ENCODE data around the gene MGARP. TPM values are rescaled to one million over a fixed set of nuclear protein-coding genes. Genes with fewer than 3 reads are reported as not detected.
"Not testable (repeated sequence)": the region's sequence is repeated elsewhere in the genome, so short reads cannot be mapped to it uniquely, and the experiment has no call there.

Gene MGARP
- total and polyA plus RNA-seq, 4 experiments from 2014 or later: 0.20 to 0.52 (median 0.28) TPM

- Mint-ChIP-seq H3K4me1 (peaks cover 12 to 17% (median 15%) of the 10 kb centered on the region in 4 donors), H3K4me3 (peak overlapping the region in 7 of 8 donors; percentile 83 to 91 (median 87)), H3K36me3 (no peaks in the 10 kb centered on the region), H3K27me3 (peaks cover 0 to 2% of the 10 kb centered on the region in 2 donors), H3K9me3 (no peaks in the 10 kb centered on the region), H3K27ac (peak overlapping the region in 6 of 7 donors; percentile 74 to 94 (median 88))
- CTCF ChIA-PET (ENCODE audit: partially characterized antibody): interaction anchor here (1.2 to 4.0 kb wide), 4 partner anchors 9 to 237 kb away, joined by 3 to 30 read pairs (median 4); partner anchors contain the start of gene NAA15
- peak overlapping the region; percentile 47 for H3K27ac ChIP-seq (ENCODE audit: low read depth, low read length)
- H3K9me3 ChIP-seq (ENCODE audit: control insufficient read depth in 1 of 2, low read length in 2 of 2): no peaks in the 10 kb centered on the region
- H3K4me1 ChIP-seq (ENCODE audit: insufficient read depth, low read length): peaks cover 19% of the 10 kb centered on the region
- H3K4me3 ChIP-seq (ENCODE audit: low read length in 2 of 2): peak overlapping the region in 1 of 2 donors; percentile 38
- H3K27me3 ChIP-seq (ENCODE audit: insufficient read depth, low read length): no peaks in the 10 kb centered on the region
- intact Hi-C loops (cut with micrococcal nuclease): loop anchor here (5.0 kb wide), 1 partner anchor 40 kb away; no protein-coding TSS in a partner anchor
- no peaks in the 10 kb centered on the region for H3K36me3 ChIP-seq (ENCODE audit: insufficient read depth, low read length)
- POLR2A ChIA-PET (ENCODE audit: partially characterized antibody): interaction anchor here (1.3 to 2.9 kb wide), 5 partner anchors 14 to 33 kb away, joined by 3 to 17 read pairs (median 6); partner anchors contain the start of gene NAA15
- DNase-seq: no peak
Observed at GRCh38 chr4:139267301-139267700, 12.7 kb downstream of the MGARP start.

- H3K4me1 Mint-ChIP-seq: peaks cover 12 to 17% (median 15%) of the 10 kb centered on the region in 4 donors
- DNase-seq: peak; percentile 61 to 86 (median 73)
- peaks cover 0 to 2% of the 10 kb centered on the region in 2 donors for H3K27me3 Mint-ChIP-seq
- intact Hi-C loops (cut with micrococcal nuclease): loop anchor here (1.0 to 5.0 kb wide), 2 partner anchors 29 to 39 kb away; no protein-coding TSS in a partner anchor
- Histone ChIP-seq H3K4me1 (ENCODE audit: insufficient read depth, low read length) (peaks cover 19% of the 10 kb centered on the region), H3K36me3 (ENCODE audit: insufficient read depth, low read length) (no peaks in the 10 kb centered on the region), H3K4me3 (ENCODE audit: low read length in 2 of 2) (peak overlapping the region; percentile 34 to 38), H3K9me3 (ENCODE audit: control insufficient read depth in 1 of 2, low read length in 2 of 2) (no peaks in the 10 kb centered on the region), H3K27me3 (ENCODE audit: insufficient read depth, low read length) (no peaks in the 10 kb centered on the region), H3K27ac (ENCODE audit: low read depth, low read length) (peak overlapping the region; percentile 47)
- ChIA-PET CTCF (ENCODE audit: partially characterized antibody) (interaction anchor here (0.9 to 4.0 kb wide), 8 partner anchors 8 to 236 kb away, joined by 3 to 30 read pairs (median 4); partner anchors contain the start of gene NAA15), POLR2A (ENCODE audit: partially characterized antibody) (interaction anchor here (0.6 to 2.9 kb wide), 11 partner anchors 11 to 236 kb away, joined by 3 to 17 read pairs (median 4); partner anchors contain the start of gene NAA15)
- peak overlapping the region; percentile 79 to 91 (median 86) for H3K4me3 Mint-ChIP-seq
- no peaks in the 10 kb centered on the region for H3K36me3 Mint-ChIP-seq
- peak overlapping the region; percentile 74 to 94 (median 87) for H3K27ac Mint-ChIP-seq
- no peaks in the 10 kb centered on the region for H3K9me3 Mint-ChIP-seq
Observed at GRCh38 chr4:139266583-139267257, 13.3 kb downstream of the MGARP start.

- ChIA-PET POLR2A (ENCODE audit: partially characterized antibody) (interaction anchor here (0.6 to 2.9 kb wide), 12 partner anchors 11 to 235 kb away, joined by 3 to 17 read pairs (median 4); partner anchors contain the start of gene NAA15), CTCF (ENCODE audit: partially characterized antibody) (interaction anchor here (0.6 to 4.0 kb wide), 8 partner anchors 9 to 236 kb away, joined by 3 to 30 read pairs (median 4); partner anchors contain the start of gene NAA15)
- no peaks in the 10 kb centered on the region for H3K36me3 Mint-ChIP-seq
- H3K4me1 ChIP-seq (ENCODE audit: insufficient read depth, low read length): peaks cover 19% of the 10 kb centered on the region
- peak overlapping the region; percentile 74 to 94 (median 87) for H3K27ac Mint-ChIP-seq
- peak overlapping the region; percentile 34 to 38 for H3K4me3 ChIP-seq (ENCODE audit: low read length in 2 of 2)
- intact Hi-C loops (cut with micrococcal nuclease): loop anchor here (1.0 to 5.0 kb wide), 2 partner anchors 29 to 39 kb away; no protein-coding TSS in a partner anchor
- H3K9me3 Mint-ChIP-seq: no peaks in the 10 kb centered on the region
- peaks cover 12 to 17% (median 15%) of the 10 kb centered on the region in 4 donors for H3K4me1 Mint-ChIP-seq
- H3K27me3 Mint-ChIP-seq: peaks cover 0 to 3% of the 10 kb centered on the region in 2 donors
- no peaks in the 10 kb centered on the region for H3K9me3 ChIP-seq (ENCODE audit: control insufficient read depth in 1 of 2, low read length in 2 of 2)
- peak overlapping the region; percentile 79 to 91 (median 86) for H3K4me3 Mint-ChIP-seq
- no peaks in the 10 kb centered on the region for H3K27me3 ChIP-seq (ENCODE audit: insufficient read depth, low read length)
- peak overlapping the region; percentile 47 for H3K27ac ChIP-seq (ENCODE audit: low read depth, low read length)
- DNase-seq: no peak
- H3K36me3 ChIP-seq (ENCODE audit: insufficient read depth, low read length): no peaks in the 10 kb centered on the region
Observed at GRCh38 chr4:139266208-139266582, 13.8 kb downstream of the MGARP start.

DNA sequence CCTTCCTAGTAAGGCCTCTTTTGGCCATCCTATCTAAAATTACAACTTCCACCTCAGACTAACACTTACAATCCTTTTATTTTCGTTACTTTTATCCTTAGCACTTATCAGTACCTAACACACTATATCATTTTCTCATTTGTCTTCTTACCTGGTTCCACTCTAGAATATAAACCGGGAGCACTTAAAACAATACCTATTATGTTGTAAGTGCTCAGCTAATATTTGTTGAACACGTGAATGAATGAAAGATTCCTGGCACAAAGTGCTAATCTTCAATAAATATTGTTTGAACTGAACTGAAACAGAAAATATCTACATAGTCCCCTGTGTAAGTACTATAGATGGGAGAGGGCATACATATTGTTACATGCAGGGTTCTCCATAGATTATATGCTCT is 14.4 kb downstream of the MGARP start:
- peak overlapping the region in 2 of 8 donors; percentile 44 to 87 for H3K4me3 Mint-ChIP-seq
- ChIA-PET CTCF (ENCODE audit: partially characterized antibody) (interaction anchor here (0.6 to 4.0 kb wide), 7 partner anchors 9 to 235 kb away, joined by 3 to 30 read pairs (median 4); no protein-coding TSS in a partner anchor), POLR2A (ENCODE audit: partially characterized antibody) (interaction anchor here (0.7 to 2.9 kb wide), 8 partner anchors 10 to 235 kb away, joined by 3 to 17 read pairs (median 4); partner anchors contain the start of gene NAA15)
- peaks cover 0 to 3% of the 10 kb centered on the region in 2 donors for H3K27me3 Mint-ChIP-seq
- H3K36me3 Mint-ChIP-seq: no peaks in the 10 kb centered on the region
- peaks cover 12 to 17% (median 15%) of the 10 kb centered on the region in 4 donors for H3K4me1 Mint-ChIP-seq
- no peak for DNase-seq
- H3K36me3 ChIP-seq (ENCODE audit: insufficient read depth, low read length): no peaks in the 10 kb centered on the region
- H3K4me1 ChIP-seq (ENCODE audit: insufficient read depth, low read length): peaks cover 19% of the 10 kb centered on the region
- intact Hi-C loops (cut with micrococcal nuclease): loop anchor here (1.0 to 5.0 kb wide), 2 partner anchors 30 to 38 kb away; no protein-coding TSS in a partner anchor
- no peaks in the 10 kb centered on the region for H3K9me3 Mint-ChIP-seq
- H3K27ac ChIP-seq (ENCODE audit: low read depth, low read length): no peak overlapping the region
- H3K27me3 ChIP-seq (ENCODE audit: insufficient read depth, low read length): no peaks in the 10 kb centered on the region
- no peaks in the 10 kb centered on the region for H3K9me3 ChIP-seq (ENCODE audit: control insufficient read depth in 1 of 2, low read length in 2 of 2)
- H3K27ac Mint-ChIP-seq: peak overlapping the region in 4 of 7 donors; percentile 32 to 74 (median 44)
- no peak overlapping the region for H3K4me3 ChIP-seq (ENCODE audit: low read length in 2 of 2)

DNA sequence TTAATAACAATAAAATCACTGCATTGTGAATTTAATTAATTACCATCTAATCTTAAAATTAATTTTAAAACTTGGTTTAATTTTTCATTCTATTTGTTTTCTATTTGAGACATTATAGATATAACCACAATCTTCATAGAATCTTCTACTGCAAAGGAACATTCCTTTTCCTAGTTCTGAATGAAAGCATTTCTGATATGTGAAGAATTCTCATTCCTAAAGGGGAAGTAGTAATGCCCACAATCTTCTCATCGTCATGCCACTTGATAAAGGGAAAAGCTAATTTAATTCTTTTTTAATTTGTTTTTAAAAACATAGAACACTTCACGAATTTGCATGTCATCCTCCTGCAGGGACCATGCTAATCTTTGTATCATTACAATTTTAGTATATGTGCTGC is 23.7 kb downstream of the MGARP start:
- Histone ChIP-seq H3K9me3 (ENCODE audit: control insufficient read depth in 1 of 2, low read length in 2 of 2) (no peaks in the 10 kb centered on the region), H3K4me1 (ENCODE audit: insufficient read depth, low read length) (no peaks in the 10 kb centered on the region), H3K27ac (ENCODE audit: low read depth, low read length) (no peak overlapping the region), H3K4me3 (ENCODE audit: low read length in 2 of 2) (no peak overlapping the region), H3K36me3 (ENCODE audit: insufficient read depth, low read length) (no peaks in the 10 kb centered on the region), H3K27me3 (ENCODE audit: insufficient read depth, low read length) (no peaks in the 10 kb centered on the region)
- no peaks in the 10 kb centered on the region for H3K27me3 Mint-ChIP-seq
- H3K4me1 Mint-ChIP-seq: no peaks in the 10 kb centered on the region
- ChIA-PET POLR2A (ENCODE audit: partially characterized antibody) (no interaction called here), CTCF (ENCODE audit: partially characterized antibody) (interaction anchor here (1.3 kb wide), 1 partner anchor 226 kb away, joined by 4 read pairs; no protein-coding TSS in a partner anchor)
- no peak for DNase-seq
- H3K27ac Mint-ChIP-seq: no peak overlapping the region
- no peaks in the 10 kb centered on the region for H3K36me3 Mint-ChIP-seq
- H3K9me3 Mint-ChIP-seq: no peaks in the 10 kb centered on the region
- no peak overlapping the region for H3K4me3 Mint-ChIP-seq
- intact Hi-C loops (cut with micrococcal nuclease): no loop called here

DNA sequence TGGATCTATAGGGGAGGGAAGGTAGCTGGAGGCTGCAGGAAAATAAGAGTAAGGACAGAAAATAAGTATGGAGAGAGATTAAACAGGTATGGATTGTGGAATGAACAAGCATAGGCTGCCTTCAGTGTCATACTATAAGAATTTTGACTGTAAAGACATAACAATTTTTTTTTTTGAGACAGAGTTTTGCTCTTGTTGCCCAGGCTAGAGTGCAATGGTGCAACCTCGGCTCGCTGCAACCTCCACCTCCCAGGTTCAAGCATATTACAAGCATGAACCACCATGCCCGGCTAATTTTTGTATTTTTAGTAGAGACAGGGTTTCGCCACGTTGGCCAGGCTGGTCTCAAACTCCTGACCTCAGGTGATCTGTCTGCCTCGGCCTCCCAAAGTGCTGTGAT is 24.4 kb downstream of the MGARP start:
- H3K4me1 ChIP-seq (ENCODE audit: insufficient read depth, low read length); H3K4me1 Mint-ChIP-seq; H3K9me3 ChIP-seq (ENCODE audit: control insufficient read depth in 1 of 2, low read length in 2 of 2); H3K9me3 Mint-ChIP-seq; H3K4me3 Mint-ChIP-seq; H3K4me3 ChIP-seq (ENCODE audit: low read length in 2 of 2); DNase-seq; H3K27me3 ChIP-seq (ENCODE audit: insufficient read depth, low read length); H3K27ac ChIP-seq (ENCODE audit: low read depth, low read length); H3K36me3 ChIP-seq (ENCODE audit: insufficient read depth, low read length); intact Hi-C loops (cut with micrococcal nuclease); H3K36me3 Mint-ChIP-seq; H3K27me3 Mint-ChIP-seq: not testable (repeated sequence)
- ChIA-PET CTCF (ENCODE audit: partially characterized antibody) (interaction anchor here (1.3 kb wide), 2 partner anchors 9 to 11 kb away, joined by 3 read pairs; no protein-coding TSS in a partner anchor), POLR2A (ENCODE audit: partially characterized antibody) (interaction anchor here (1.0 kb wide), 1 partner anchor 11 kb away, joined by 4 read pairs; no protein-coding TSS in a partner anchor)
- H3K27ac Mint-ChIP-seq: peak overlapping the region in 1 of 7 donors; percentile 0

- no peaks in the 10 kb centered on the region for H3K36me3 ChIP-seq (ENCODE audit: insufficient read depth, low read length)
- no peak overlapping the region for H3K27ac ChIP-seq (ENCODE audit: low read depth, low read length)
- intact Hi-C loops (cut with micrococcal nuclease): no loop called here
- H3K9me3 ChIP-seq (ENCODE audit: control insufficient read depth in 1 of 2, low read length in 2 of 2): no peaks in the 10 kb centered on the region
- no peaks in the 10 kb centered on the region for H3K36me3 Mint-ChIP-seq
- no peak overlapping the region for H3K4me3 Mint-ChIP-seq
- ChIA-PET CTCF (ENCODE audit: partially characterized antibody) (interaction anchor here (0.8 kb wide), 1 partner anchor 42 kb away, joined by 3 read pairs; no protein-coding TSS in a partner anchor), POLR2A (ENCODE audit: partially characterized antibody) (interaction anchor here (1.0 kb wide), 1 partner anchor 13 kb away, joined by 6 read pairs; no protein-coding TSS in a partner anchor)
- no peaks in the 10 kb centered on the region for H3K4me1 ChIP-seq (ENCODE audit: insufficient read depth, low read length)
- no peak overlapping the region for H3K27ac Mint-ChIP-seq
- no peak overlapping the region for H3K4me3 ChIP-seq (ENCODE audit: low read length in 2 of 2)
- H3K27me3 ChIP-seq (ENCODE audit: insufficient read depth, low read length): no peaks in the 10 kb centered on the region
- no peaks in the 10 kb centered on the region for H3K27me3 Mint-ChIP-seq
- DNase-seq: no peak
- H3K4me1 Mint-ChIP-seq: no peaks in the 10 kb centered on the region
- H3K9me3 Mint-ChIP-seq: no peaks in the 10 kb centered on the region
Observed at GRCh38 chr4:139253713-139254112, 26.3 kb downstream of the MGARP start.

All from CD4-positive, alpha-beta memory T cell (primary cell).